Prostate gland (tissue), 2 donors: ENCODE measurements around the gene TRPC4.

ENCODE experiments used
- POLR2A ChIP-seq: fragments of 450-650 bp; IDR thresholded peaks from one replicate; pipeline ENCODE4 v1.6.1; 2016; ENCODE audit warnings: antibody characterized with exemption, mild to moderate bottlenecking
- TF ChIP-seq, protein P1 (sequence below), 4 experiments: fragments of 200-600 bp in 2 of 4; fragments of 450-650 bp in 2 of 4; sonication (generic) in 2 of 4; IDR thresholded peaks; 1 replicate in 3 of 4; 2 replicates in 1 of 4; pipeline ENCODE4 v1.5.1; 2016 to 2019; ENCODE audit warnings: antibody characterized with exemption in 4 of 4, mild to moderate bottlenecking in 2 of 4, moderate library complexity in 2 of 4

DNA sequence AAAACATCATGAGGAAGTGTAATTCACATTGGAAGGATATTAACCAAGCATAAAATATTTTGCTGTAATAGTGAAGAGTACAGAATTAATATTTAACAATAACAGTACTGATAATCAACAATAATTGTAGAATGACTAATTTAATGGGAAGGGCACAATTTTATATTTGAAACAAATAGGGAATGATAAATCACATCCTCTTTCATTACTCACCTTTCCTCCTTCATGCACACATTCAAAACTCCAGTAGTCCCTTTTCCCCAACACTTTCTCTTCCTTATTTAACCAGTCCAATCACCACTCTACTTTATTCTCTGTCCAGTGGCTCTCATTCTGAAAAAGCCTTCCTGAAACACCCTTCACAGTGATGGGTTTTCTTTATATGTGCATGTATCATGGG, 160.3 kb downstream of the TRPC4 start:
- TF ChIP-seq POLR2A, result no peak
- TF ChIP-seq, protein P1, sequence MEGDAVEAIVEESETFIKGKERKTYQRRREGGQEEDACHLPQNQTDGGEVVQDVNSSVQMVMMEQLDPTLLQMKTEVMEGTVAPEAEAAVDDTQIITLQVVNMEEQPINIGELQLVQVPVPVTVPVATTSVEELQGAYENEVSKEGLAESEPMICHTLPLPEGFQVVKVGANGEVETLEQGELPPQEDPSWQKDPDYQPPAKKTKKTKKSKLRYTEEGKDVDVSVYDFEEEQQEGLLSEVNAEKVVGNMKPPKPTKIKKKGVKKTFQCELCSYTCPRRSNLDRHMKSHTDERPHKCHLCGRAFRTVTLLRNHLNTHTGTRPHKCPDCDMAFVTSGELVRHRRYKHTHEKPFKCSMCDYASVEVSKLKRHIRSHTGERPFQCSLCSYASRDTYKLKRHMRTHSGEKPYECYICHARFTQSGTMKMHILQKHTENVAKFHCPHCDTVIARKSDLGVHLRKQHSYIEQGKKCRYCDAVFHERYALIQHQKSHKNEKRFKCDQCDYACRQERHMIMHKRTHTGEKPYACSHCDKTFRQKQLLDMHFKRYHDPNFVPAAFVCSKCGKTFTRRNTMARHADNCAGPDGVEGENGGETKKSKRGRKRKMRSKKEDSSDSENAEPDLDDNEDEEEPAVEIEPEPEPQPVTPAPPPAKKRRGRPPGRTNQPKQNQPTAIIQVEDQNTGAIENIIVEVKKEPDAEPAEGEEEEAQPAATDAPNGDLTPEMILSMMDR (IDR thresholded peaks at IDR 0.05), result no peak
